EL (cell line): ENCODE data around the gene ARHGEF38.
"Not testable (repeated sequence)": the region's sequence is repeated elsewhere in the genome, so short reads cannot be mapped to it uniquely, and the experiment has no call there.

Experiments
- DNase-seq: peaks from one replicate; pipeline ENCODE4 v3.0.0-alpha.2; 2016

ARHGEF38 gene

DNA sequence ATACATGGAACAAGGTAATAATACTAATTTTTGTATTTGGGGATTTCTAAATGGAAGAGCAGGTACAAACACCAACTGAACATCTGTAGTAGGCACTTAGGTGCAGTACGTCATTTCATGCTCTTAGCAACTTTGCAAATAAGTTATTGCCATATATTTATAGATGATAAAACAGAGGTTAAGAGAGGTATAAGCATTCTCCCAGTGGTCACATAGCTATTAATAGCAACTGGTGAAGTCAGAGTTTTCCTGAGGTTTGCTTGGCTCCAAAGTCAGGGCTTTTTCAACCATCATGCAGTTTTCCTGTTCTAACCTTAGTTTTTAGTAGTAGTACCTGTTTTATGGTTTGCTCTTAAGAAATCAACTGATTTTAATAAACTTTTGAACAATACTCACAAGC lies 10.9 kb downstream of the ARHGEF38 start:
- DNase-seq, result no peak

DNA sequence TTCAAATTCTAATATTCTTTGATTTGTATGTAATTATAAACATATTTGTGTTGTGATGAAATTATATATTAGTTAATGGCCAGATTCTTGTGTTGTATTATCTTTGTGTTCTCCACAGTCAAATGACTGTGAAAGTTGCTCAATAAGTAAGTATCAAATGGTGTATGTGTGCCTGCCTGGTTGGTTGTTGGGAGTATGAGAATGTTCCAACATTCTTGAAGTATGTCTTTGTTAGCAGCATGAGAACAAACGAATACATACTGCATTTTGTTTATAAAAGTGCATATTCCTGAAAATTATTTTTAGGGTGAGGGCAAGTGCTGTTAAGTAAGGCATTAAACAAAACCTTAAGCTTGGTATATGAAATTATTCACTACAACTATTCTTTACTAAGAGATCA lies 16.2 kb downstream of the ARHGEF38 start:
- DNase-seq, result no peak

DNA sequence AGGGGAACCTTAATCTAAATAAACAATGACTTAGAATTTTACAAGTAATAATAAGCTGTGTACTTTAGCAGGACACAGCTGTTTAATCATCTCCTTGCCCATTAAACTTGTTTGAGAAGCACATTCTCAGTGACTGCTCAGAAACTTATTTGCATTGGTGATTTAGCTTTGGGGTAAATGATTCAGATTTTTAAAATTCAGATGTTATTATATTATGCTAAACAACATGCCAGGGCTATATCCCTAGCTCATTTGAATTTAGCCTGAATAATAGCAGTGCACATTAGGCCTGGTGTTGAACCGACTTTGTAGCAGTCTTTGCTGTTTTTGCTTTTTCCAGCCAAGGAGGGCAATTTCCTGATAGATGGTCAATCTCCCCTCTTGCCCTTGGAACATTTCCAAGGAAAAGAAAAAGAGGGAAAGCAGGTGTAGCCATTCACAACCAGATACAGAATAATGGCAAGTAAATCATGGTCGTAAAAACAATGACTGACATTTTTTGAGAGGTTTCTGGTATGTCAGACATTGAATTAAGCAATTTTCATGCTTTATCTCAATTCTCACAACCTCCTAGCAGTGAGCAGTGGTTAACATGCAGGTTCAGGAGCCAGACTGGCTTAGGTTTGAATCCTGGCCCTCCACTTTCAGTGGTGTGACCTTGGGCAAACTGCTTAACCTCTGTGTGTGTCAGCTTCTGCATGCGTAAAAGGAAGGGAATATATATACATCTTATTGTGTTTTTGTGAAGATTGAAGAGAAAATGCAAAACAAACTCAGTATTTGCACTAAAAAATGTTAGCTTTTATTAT lies 16.8 kb downstream of the ARHGEF38 start:
- DNase-seq, result peak; percentile 2

DNA sequence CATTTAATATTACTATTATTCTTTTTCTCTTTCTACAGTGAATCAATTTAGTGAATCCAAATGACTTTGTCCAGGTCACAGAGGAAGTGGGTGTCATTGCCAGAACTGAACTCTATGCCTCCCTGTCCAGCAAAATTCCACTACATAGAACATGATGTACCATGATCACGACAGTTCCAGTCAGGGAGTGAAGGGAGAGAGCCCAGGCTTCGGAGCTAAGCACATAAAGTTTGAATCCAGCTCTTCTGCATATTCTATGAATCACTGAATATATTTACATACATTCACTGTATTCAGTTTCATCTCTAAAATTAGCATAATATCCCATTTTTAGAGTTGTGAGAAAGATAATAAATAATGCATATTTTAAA lies 17.4 kb downstream of the ARHGEF38 start:
- DNase-seq, result no peak

DNA sequence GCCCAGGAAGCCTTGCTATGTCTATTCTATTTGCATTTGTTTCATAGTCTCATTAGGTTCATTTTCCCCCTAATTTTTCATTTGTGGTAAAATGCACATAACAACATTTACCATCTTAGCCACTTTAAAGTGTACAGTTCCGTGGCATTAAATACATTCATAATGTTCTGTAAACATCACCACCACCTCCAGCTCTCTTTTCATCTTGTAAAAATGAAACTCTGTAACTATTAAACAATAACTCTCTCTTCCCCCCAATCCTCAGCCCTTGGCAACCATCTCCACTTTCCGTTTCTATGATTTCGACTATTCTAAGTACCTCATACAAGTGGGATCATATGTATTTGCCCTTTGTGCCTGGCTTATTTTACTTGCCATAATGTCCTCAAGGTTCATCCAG lies 19.9 kb downstream of the ARHGEF38 start:
- DNase-seq, result no peak

DNA sequence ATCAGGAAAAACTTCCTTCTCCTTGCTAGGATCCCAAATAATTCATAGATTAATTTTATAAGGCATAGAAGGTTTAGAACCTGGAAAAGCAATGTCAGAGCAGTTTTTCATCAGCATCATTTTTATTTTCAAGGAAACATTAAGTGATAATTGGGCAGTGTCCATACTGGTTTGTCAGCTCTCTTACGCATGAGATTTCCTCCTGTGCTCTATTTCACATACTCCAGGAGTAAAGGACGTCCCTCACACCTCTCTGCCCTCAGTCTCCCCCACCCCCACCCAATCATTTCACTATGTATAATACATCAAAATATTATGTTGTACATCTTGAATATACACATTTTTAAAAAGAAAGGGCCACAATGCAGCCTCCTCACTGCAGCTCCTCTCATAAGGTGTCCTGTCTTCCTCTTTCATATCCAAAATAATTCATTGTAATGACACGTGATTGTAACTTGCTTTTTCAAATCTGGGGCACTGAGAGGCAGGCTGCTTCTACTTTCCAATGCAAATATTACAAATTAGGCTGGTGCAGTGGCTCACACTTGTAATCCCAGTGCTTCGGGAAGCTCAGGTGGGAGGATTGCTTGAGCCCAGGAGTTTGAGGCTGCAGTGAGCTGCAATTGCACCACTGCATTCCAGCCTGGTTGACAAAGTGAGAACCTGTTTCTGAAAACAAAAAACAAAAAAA lies 34.4 kb downstream of the ARHGEF38 start:
- DNase-seq, result no peak

DNA sequence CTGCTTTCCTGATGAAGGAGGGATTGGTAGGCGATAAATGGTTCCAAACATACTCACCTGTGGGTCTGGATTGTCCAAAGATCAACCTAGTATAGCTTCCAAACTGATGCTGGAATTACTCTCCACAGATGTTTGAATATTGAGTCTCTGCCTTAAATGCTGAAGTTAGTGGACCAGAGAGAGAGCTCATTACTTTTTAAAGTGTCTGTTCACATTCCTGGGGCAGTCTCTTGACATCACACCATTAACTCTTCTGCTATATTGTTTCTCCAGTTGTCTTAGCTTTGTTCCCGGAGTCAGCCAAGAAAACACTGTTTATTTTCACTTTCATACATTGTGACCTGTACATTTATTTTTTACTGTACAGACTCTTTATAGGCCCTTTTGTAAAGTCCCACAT lies 35.4 kb downstream of the ARHGEF38 start:
- DNase-seq, result no peak

DNA sequence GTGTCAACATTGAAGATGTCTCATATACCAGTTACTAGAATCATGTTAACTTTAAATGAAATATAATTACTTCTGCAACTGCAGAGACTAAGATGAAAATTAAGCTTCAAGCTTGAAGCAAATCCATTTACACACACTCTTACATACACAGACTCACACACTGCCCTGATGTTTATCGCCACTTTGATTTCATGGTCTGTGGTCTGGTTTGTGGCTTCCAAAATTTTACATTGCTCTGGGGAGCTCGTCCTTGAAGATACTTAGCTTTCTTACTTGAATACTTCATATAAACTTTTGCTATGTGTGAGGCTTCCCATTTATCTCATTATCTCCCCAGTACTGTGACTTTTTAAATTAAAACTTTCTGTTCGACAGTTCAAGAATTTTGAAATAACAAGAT lies 35.8 kb downstream of the ARHGEF38 start:
- no peak for DNase-seq

DNA sequence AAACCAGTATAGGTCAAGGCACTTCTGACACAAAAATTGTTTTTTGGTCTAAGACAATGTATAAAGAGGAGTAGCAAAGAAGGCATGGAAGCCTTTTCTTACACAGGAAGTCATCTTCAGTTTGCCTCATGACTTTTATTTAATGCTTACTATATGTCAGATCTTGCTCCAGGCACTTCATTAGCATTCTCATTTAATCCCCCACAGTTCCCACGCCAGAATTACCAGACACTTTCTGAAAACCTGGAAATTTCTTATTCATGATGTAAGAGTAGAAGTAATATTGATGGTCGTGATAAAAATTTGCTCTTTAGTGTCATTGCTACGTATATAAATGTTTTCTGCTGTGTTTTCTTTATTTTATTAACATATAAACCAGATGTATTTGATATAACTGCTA lies 39.2 kb downstream of the ARHGEF38 start:
- DNase-seq, result no peak

DNA sequence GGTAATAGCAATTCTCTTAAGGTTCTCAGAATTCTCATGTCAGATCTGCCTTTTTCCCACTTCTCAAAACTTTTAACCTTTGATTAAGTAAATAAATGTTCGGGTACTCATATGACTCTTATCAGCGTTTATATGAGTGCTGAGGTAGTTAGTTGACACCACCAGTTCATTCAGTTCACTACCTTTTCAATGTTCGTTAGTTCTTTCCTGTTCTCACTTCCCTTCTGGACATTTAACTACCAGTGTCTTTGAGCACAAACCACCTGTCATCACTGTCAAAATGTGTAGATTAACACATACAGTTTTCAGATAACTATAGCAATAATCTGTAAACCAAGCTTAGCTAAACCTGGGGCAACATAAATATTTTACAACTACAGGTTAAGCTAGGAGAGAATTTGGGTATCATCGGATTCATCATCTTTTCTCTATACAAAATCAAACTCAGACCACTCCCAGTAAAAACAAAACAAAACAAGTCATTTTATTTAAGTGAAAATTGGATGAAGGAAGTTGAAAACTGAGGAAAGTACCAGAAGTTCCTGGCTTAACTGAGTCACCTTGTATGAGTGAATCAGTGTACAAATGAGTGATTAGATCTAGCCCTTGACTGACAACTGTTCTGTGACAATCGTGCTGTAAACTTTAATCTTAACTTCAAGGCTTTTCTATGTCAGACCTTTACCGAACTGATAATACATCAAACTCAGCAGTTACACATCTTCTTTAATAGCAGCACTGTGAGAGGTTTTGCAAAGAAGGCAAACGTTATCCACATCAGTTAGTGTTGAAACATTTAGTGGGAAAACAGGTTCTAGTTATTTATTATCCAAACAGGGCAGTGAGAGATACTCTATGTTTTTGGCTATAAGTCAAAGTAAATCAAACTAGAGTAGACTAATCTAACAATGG lies 41.9 kb downstream of the ARHGEF38 start:
- DNase-seq, result no peak

DNA sequence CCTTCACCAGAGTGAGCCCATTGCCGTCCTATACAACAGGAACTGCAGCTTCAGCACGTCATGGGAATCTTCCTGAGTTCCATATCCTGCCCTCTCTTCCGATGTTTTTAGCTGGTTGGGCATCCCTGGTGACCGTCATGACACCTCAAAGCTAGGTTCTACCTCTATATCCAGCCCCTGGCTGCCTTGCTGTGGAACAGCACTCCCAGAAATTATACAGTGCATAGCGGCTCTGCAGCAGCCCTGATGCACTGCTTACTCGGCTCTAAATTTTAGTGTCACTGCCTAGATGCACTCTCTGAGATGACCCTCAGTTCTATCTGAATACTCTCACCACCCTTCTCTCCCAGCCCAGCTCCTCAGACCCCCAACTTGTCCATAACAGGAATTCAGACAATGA lies 44.3 kb downstream of the ARHGEF38 start:
- no peak for DNase-seq

DNA sequence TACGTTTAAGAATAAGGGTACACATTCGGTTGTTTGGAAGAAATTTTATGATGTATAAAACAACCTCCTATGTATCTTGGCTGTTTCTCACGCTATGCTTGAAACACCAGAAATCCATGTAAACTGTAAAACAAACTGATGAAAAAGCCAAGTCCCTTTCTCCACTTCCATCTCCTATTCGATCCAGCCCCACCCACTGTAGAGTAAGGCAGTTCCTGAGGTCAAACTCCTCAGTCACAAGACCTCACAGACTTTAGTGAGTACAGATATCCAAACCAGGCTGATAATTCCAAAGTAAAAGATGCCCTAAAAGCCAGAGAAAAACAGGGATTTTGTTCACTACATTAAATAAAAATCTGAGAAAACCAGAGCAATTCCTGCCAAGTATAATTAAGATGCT lies 45.6 kb downstream of the ARHGEF38 start:
- no peak for DNase-seq

DNA sequence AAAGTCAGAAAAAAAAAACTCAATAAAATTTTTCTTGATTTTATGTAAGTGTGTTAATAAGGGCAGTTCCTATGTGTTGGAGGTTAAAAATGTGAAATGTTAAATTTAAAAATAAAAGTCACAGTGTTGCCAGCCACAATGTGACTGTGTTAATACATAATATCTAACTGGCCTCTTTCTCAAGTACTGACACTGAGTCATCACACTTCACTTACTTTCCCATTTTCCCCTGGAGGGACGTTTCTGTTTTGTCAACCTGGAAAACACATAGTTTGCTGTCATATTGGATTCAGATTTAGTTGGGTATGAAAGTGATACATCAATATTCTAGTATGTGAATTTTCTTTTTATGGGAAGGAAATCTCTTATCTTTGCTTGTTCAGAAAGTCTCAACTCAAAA lies 46.4 kb downstream of the ARHGEF38 start:
- peak; percentile 10 for DNase-seq

DNA sequence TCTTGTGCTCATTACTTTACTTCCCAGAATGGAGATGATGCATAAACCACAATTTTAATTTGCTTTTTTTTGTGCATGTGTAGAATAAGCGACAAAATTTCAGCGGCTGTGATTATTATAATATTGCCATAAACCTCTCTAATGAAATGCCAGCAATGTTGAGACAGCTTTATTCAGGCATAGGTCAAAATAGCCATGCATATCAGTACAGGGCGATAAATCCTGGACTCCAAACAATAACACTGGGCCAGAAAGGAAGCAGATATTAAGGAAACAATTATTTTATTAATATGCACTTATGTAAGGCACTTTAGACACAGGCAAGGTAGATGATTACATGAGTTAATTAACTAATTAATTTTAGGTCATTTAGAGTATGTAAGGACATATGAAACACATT lies 47.1 kb downstream of the ARHGEF38 start:
- no peak for DNase-seq

DNA sequence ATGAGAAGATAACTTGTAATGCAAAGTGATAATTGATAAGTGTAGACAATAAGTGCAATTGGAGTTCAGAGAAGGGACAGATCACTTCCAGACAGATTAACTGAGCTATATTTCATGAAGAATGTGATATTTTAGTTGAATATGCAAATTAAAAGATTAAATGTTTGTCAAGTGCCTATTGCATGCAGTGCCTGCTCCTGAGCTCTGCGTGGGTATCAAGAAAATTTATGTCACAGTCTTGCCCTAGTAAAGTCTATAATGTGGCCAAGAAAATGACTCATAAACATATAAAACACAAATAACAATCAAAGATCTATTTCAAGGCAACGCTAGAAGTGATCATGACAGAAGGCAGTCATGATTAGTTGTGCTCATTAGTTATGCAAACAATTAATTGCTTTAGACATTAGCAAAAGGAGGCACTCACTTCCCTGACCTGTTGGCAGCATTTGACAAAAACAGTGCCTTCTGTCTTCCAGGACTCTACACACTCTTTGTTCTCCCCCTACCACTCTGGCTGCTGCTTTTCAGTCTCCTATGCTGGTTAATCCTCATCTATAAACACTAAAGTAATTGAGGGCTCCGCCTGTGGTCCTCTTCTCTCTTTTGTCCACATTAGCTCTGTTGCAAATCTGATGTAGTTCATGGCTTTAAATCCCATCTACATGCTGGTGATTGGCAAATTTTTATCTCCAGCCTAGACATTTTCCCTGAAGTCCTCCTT lies 47.7 kb downstream of the ARHGEF38 start:
- no peak for DNase-seq

DNA sequence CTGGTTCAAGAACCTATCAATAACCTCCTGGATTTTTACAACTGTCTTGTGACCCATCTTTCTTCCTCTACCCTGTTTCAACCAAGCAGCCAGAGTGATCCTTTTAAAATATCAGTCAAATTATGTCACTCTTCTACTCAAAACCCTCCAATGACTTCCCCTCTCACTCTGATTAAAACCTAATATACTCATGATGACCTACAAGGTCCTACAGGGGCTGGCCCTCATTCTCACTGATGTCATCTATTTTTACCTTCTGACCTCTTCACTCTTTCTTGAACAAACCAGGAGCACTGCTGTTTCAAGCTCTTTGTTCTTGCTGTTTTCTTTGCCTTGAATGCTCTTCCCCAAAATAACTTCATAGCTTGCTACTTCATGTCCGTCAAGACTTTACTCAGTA lies 48.5 kb downstream of the ARHGEF38 start:
- no peak for DNase-seq

DNA sequence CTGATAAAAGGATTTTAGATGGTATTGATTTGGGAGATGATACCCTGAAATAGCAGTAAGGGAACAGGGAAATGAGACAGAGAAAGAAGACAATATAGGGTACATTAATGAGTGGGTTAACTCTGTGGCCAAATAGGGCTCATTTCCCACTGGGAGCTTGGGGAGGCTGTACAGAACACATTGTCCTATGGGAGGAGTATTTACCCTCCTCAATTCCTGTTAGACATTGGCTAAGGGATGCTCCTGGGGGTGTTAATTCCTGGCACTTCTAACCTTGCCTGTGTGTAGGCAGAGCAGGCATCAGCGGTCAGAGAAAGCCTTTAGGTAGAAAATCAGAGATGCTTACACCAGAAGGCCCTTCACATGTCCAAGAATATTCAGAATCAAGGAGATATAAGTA lies 49.0 kb downstream of the ARHGEF38 start:
- no peak for DNase-seq

DNA sequence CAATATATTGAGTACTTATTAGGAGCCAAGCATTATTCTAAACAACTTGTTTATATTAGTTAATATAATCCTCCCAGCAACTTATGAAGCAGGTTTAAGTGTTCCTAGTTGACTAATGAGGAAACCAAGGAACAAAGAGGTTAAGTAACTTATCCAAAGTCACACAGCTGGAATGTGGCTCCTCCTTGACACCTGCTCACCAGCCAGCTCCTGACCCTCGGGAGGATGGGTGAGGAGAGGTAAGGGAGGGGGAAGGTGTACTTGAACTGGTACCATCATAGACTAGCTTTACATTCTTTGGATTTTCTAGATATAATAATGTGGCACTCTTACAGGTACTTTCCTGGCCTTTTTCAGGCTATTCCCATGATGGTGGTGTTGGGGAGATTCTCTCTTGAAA lies 50.7 kb downstream of the ARHGEF38 start:
- no peak for DNase-seq

DNA sequence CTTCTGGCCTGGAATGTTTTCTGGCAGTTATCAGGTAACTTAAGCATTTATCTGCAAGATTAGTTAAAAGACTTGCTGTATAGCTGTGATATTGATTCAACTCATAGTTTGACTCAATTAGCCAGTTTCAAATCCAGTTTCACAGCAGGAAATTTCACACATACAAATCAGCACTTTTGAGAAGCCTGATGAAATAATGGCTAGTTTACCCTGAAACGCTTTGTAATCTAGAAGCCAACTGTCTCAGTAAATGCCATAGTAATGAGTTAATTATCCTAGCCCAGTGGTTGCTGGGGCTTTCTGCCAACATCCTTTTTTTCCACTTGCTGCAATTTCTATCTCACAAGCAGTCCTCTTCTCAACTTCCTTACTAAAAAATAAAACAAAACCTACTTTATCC lies 53.1 kb downstream of the ARHGEF38 start:
- peak; percentile 57 for DNase-seq

DNA sequence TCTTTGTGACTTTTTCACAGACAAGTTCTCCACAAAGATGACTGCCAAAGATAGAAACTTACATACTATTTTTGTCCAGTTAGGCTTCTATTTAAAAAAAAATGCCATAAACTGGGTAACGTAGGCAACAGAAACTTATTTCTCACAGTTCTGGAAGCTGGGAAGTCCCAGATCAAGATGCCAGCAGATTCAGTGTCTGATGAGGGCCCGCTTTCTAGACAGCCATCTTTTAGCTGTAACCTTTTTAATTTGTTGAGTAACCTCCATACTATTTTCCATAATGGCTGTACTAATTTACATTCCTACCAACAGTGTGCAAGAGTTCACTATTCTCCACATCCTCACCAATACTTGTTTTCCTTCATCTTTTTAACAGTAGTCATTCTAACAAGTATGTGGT lies 55.5 kb downstream of the ARHGEF38 start:
- DNase-seq, result no peak

DNA sequence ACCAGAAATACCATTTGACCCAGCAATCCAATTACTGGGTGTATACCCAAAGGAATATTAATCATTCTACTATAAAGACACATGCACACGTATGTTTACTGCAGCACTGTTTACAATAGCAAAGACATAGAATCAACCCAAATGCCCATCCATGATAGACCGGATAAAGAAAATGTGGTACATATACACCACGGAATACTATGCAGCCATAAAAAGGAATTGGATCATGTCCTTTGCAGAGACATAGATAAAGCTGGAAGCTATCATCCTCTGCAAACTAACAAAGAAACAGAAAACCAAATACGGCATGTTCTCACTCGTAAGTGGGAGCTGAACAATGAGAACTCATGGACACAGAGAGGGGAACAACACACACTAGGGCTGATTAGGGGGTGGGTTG lies 57.4 kb downstream of the ARHGEF38 start:
- DNase-seq, result not testable (repeated sequence)

DNA sequence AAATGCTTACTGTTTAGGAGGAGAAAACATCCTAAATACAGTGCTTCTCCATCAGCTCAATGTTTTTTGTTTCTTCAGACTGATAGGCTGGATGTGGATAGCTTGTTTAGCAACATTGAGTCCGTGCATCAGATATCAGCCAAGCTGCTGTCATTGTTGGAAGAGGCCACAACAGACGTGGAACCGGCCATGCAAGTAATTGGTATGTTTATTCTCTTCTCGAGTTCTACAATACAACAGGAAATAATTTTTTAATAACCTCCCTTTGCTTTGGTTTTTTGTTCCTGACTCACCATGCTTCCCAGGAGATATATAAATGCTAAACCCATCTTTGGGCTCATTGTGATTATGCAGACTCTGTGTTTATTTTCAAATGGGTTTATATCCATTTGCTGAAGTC lies 60.9 kb downstream of the ARHGEF38 start:
- no peak for DNase-seq
